OCI-LY7 (cell line): ENCODE results near the gene HAGHL.

Experiments used
- EZH2phosphoT487 ChIP-seq: fragments of 200-600 bp; sonication (generic); IDR thresholded peaks from 2 replicates; pipeline ENCODE4 v1.6.1; 2018; ENCODE audit warnings: low read depth, borderline replicate concordance, mild to moderate bottlenecking, mixed run types, antibody characterized with exemption, low read length, moderate library complexity, mixed read lengths
- TF ChIP-seq, protein P1 (sequence below): fragments of 200-600 bp; sonication (generic); conservative IDR thresholded peaks from 2 replicates; pipeline ENCODE4 v1.5.1; 2014; ENCODE audit warnings: mild to moderate bottlenecking, antibody characterized with exemption, low read length, moderate library complexity, mixed read lengths

- TF ChIP-seq, protein P1, sequence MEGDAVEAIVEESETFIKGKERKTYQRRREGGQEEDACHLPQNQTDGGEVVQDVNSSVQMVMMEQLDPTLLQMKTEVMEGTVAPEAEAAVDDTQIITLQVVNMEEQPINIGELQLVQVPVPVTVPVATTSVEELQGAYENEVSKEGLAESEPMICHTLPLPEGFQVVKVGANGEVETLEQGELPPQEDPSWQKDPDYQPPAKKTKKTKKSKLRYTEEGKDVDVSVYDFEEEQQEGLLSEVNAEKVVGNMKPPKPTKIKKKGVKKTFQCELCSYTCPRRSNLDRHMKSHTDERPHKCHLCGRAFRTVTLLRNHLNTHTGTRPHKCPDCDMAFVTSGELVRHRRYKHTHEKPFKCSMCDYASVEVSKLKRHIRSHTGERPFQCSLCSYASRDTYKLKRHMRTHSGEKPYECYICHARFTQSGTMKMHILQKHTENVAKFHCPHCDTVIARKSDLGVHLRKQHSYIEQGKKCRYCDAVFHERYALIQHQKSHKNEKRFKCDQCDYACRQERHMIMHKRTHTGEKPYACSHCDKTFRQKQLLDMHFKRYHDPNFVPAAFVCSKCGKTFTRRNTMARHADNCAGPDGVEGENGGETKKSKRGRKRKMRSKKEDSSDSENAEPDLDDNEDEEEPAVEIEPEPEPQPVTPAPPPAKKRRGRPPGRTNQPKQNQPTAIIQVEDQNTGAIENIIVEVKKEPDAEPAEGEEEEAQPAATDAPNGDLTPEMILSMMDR: no peak
- TF ChIP-seq EZH2phosphoT487: no peak
Observed at GRCh38 chr16:747978-748746, 21.3 kb downstream of the HAGHL start.
